Measurements from ENCODE around the gene CCDC126.

Gene CCDC126

DNA sequence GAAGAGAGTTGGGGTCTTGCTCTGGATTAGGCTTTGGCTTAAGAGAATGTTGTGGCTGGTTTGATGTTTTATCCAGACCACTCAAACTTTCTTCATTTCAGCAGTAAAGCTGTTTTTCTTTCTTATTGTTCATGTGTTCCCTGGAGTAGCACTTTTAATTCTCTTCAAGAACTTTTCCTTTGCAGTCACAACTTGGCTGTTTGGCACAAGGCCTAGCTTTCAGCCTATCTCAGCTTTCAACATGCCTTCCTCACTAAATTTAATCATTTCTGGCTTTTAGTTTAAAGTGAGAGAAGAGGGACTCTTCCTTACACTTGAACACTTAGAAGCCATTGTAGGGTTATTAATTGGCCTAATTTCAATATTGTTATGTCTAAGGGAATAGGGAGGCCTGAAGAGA is 18.1 kb downstream of the CCDC126 start:
- H3K4ac ChIP-seq (ENCODE audit: low read depth in 1 of 2, low read length in 2 of 2): no peak overlapping the region
- no peak overlapping the region for H3K4me3 ChIP-seq (ENCODE audit: insufficient read depth in 1 of 2, low read depth in 1 of 2, low read length in 2 of 2)
- peaks cover 6% of the 10 kb centered on the region for H3K79me1 ChIP-seq (replicated peaks; ENCODE audit: low read length, poor library complexity, severe bottlenecking)
- no peak overlapping the region for H3K14ac ChIP-seq (ENCODE audit: low read length in 2 of 2)
- no peak overlapping the region for H2BK5ac ChIP-seq (ENCODE audit: low read depth, low read length, poor library complexity, severe bottlenecking)
- no peak overlapping the region for H3K23ac ChIP-seq (ENCODE audit: low read length in 2 of 2)
- no peaks in the 10 kb centered on the region for H3K4me1 ChIP-seq (ENCODE audit: control insufficient read depth, insufficient read depth, low read depth, low read length)
- no peak overlapping the region for H4K91ac ChIP-seq (ENCODE audit: low read length)
- no peak overlapping the region for H2BK15ac ChIP-seq (ENCODE audit: low read depth, poor library complexity, severe bottlenecking)
- H4K8ac ChIP-seq (ENCODE audit: low read length): no peak overlapping the region
- DNase-seq: no peak
- H3K18ac ChIP-seq (ENCODE audit: low read depth in 1 of 2, low read length in 2 of 2): no peak overlapping the region
- no peaks in the 10 kb centered on the region for H3K27me3 ChIP-seq (ENCODE audit: control insufficient read depth in 1 of 2, insufficient read depth in 1 of 2, low read length in 2 of 2)
- peaks cover 14% of the 10 kb centered on the region for H3K9me3 ChIP-seq (ENCODE audit: control insufficient read depth, low read length)
- H2BK120ac ChIP-seq (ENCODE audit: low read depth, low read length): no peak overlapping the region
- no peak overlapping the region for H2AFZ ChIP-seq (ENCODE audit: low read depth, low read length)
- H3K9ac ChIP-seq (ENCODE audit: low read length): no peak overlapping the region
- no peak overlapping the region for H3K27ac ChIP-seq (ENCODE audit: low read length, poor library complexity, severe bottlenecking)
- peaks cover 0 to 3% of the 10 kb centered on the region in 2 experiments for H3K36me3 ChIP-seq (ENCODE audit: control insufficient read depth in 1 of 2, insufficient read depth in 2 of 2, low read depth in 1 of 2, low read length in 2 of 2)
- H3K4me2 ChIP-seq (ENCODE audit: low read length, poor library complexity, severe bottlenecking): no peak overlapping the region
- H2BK12ac ChIP-seq (ENCODE audit: low read length in 2 of 2): no peak overlapping the region
- no peak overlapping the region for H2AK5ac ChIP-seq (ENCODE audit: low read length, severe bottlenecking)

DNA sequence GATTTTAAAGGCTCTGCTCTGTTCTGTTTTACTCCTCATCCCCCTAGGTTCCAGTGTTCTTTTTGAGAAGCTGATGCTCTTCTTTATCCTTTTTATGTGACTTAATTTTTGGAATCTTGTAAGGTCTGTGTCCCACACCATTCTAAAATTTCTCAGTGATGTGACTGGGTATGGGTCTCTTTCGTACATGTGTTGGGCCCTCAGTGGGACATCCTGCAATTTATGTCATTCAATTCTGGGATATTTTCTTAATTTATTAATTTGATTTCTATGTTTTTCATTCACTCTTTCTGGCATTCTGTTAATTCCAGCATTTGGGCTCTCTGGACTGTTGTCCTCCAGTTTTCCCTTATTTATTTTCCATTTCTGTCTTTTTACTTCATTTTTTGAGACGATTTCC is 19.4 kb downstream of the CCDC126 start:
- peaks cover 6% of the 10 kb centered on the region for H3K79me1 ChIP-seq (replicated peaks; ENCODE audit: low read length, poor library complexity, severe bottlenecking)
- peaks cover 14% of the 10 kb centered on the region for H3K9me3 ChIP-seq (ENCODE audit: control insufficient read depth, low read length)
- H3K4me3 ChIP-seq (ENCODE audit: insufficient read depth in 1 of 2, low read depth in 1 of 2, low read length in 2 of 2): no peak overlapping the region
- H3K27me3 ChIP-seq (ENCODE audit: control insufficient read depth in 1 of 2, insufficient read depth in 1 of 2, low read length in 2 of 2): no peaks in the 10 kb centered on the region
- no peak for DNase-seq
- no peaks in the 10 kb centered on the region for H3K4me1 ChIP-seq (ENCODE audit: control insufficient read depth, insufficient read depth, low read depth, low read length)
- H3K9ac ChIP-seq (ENCODE audit: low read length): no peak overlapping the region
- no peak overlapping the region for H3K14ac ChIP-seq (ENCODE audit: low read length in 2 of 2)
- H3K23ac ChIP-seq (ENCODE audit: low read length in 2 of 2): no peak overlapping the region
- no peak overlapping the region for H2BK5ac ChIP-seq (ENCODE audit: low read depth, low read length, poor library complexity, severe bottlenecking)
- H2AK5ac ChIP-seq (ENCODE audit: low read length, severe bottlenecking): no peak overlapping the region
- no peak overlapping the region for H2BK12ac ChIP-seq (ENCODE audit: low read length in 2 of 2)
- no peak overlapping the region for H3K18ac ChIP-seq (ENCODE audit: low read depth in 1 of 2, low read length in 2 of 2)
- no peak overlapping the region for H3K27ac ChIP-seq (ENCODE audit: low read length, poor library complexity, severe bottlenecking)
- no peak overlapping the region for H3K4me2 ChIP-seq (ENCODE audit: low read length, poor library complexity, severe bottlenecking)
- H3K36me3 ChIP-seq (ENCODE audit: control insufficient read depth in 1 of 2, insufficient read depth in 2 of 2, low read depth in 1 of 2, low read length in 2 of 2): peaks cover 0 to 3% of the 10 kb centered on the region in 2 experiments
- no peak overlapping the region for H2AFZ ChIP-seq (ENCODE audit: low read depth, low read length)
- H2BK15ac ChIP-seq (ENCODE audit: low read depth, poor library complexity, severe bottlenecking): no peak overlapping the region
- no peak overlapping the region for H2BK120ac ChIP-seq (ENCODE audit: low read depth, low read length)
- H3K4ac ChIP-seq (ENCODE audit: low read depth in 1 of 2, low read length in 2 of 2): no peak overlapping the region
- WGBS: 96% methylated on average over 1 of the region's 2 CpGs
- H4K91ac ChIP-seq (ENCODE audit: low read length): no peak overlapping the region
- H4K8ac ChIP-seq (ENCODE audit: low read length): no peak overlapping the region

DNA sequence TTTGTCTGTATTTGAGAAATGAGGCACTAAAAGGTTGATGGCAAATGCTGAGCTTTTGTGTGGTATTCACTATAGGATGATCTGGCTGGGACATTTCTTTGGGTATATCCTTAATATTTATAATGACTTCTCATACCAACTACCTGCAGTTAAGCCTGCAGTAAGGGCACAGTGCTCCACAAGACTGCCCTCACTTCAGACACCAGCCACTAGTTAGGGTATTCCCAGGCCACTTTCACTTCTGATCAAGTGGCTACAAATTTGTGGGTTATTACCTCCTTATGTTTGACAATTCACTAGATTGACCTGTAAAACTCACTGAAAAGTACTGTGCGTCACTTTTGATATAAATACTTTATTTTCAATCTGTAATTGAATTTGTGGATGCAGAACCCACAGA is 20.3 kb downstream of the CCDC126 start:
- H2BK120ac ChIP-seq (ENCODE audit: low read depth, low read length): no peak overlapping the region
- H4K91ac ChIP-seq (ENCODE audit: low read length): no peak overlapping the region
- no peak overlapping the region for H3K4me2 ChIP-seq (ENCODE audit: low read length, poor library complexity, severe bottlenecking)
- peaks cover 0 to 3% of the 10 kb centered on the region in 2 experiments for H3K36me3 ChIP-seq (ENCODE audit: control insufficient read depth in 1 of 2, insufficient read depth in 2 of 2, low read depth in 1 of 2, low read length in 2 of 2)
- H2AK5ac ChIP-seq (ENCODE audit: low read length, severe bottlenecking): no peak overlapping the region
- H2BK12ac ChIP-seq (ENCODE audit: low read length in 2 of 2): no peak overlapping the region
- no peak overlapping the region for H3K18ac ChIP-seq (ENCODE audit: low read depth in 1 of 2, low read length in 2 of 2)
- H3K14ac ChIP-seq (ENCODE audit: low read length in 2 of 2): no peak overlapping the region
- H3K27me3 ChIP-seq (ENCODE audit: control insufficient read depth in 1 of 2, insufficient read depth in 1 of 2, low read length in 2 of 2): no peaks in the 10 kb centered on the region
- H3K27ac ChIP-seq (ENCODE audit: low read length, poor library complexity, severe bottlenecking): no peak overlapping the region
- H3K4ac ChIP-seq (ENCODE audit: low read depth in 1 of 2, low read length in 2 of 2): no peak overlapping the region
- H4K8ac ChIP-seq (ENCODE audit: low read length): no peak overlapping the region
- H2AFZ ChIP-seq (ENCODE audit: low read depth, low read length): no peak overlapping the region
- H3K9me3 ChIP-seq (ENCODE audit: control insufficient read depth, low read length): peaks cover 14% of the 10 kb centered on the region
- no peak overlapping the region for H3K9ac ChIP-seq (ENCODE audit: low read length)
- H2BK5ac ChIP-seq (ENCODE audit: low read depth, low read length, poor library complexity, severe bottlenecking): no peak overlapping the region
- H3K4me1 ChIP-seq (ENCODE audit: control insufficient read depth, insufficient read depth, low read depth, low read length): no peaks in the 10 kb centered on the region
- H3K79me1 ChIP-seq (replicated peaks; ENCODE audit: low read length, poor library complexity, severe bottlenecking): peaks cover 6% of the 10 kb centered on the region
- H2BK15ac ChIP-seq (ENCODE audit: low read depth, poor library complexity, severe bottlenecking): no peak overlapping the region
- DNase-seq: no peak
- H3K23ac ChIP-seq (ENCODE audit: low read length in 2 of 2): no peak overlapping the region
- WGBS: no CpG with 5 or more reads among the region's 1 CpG
- no peak overlapping the region for H3K4me3 ChIP-seq (ENCODE audit: insufficient read depth in 1 of 2, low read depth in 1 of 2, low read length in 2 of 2)

DNA sequence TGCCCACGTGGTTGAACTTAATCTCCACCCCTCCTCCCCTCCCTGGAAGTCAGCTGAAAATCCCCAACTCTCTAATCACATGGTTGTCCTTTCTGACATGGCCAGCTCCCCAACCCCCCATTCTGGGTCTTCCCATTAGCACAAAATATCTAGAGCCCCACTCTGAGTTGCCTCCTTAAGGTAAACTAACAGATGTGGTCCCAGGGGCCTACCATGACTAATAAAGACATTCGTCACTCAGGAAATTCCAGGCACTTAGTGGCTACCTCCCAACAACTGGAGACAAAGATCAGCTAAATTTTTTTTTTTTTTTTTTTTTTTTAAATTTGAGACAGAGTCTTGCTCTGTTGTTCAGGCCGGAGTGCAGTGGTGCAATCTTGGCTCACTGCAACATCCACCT is 21.1 kb downstream of the CCDC126 start:
- WGBS: 29% methylated on average over 3 of the region's 3 CpGs

More for the DNA sequence above, 21.1 kb downstream of the CCDC126 start:
- no peak overlapping the region for H2BK120ac ChIP-seq (ENCODE audit: low read depth, low read length)
- H3K4me3 ChIP-seq (ENCODE audit: insufficient read depth in 1 of 2, low read depth in 1 of 2, low read length in 2 of 2): no peak overlapping the region
- H2BK15ac ChIP-seq (ENCODE audit: low read depth, poor library complexity, severe bottlenecking): no peak overlapping the region
- no peak overlapping the region for H3K4me2 ChIP-seq (ENCODE audit: low read length, poor library complexity, severe bottlenecking)
- no peak overlapping the region for H2AK5ac ChIP-seq (ENCODE audit: low read length, severe bottlenecking)
- H3K9me3 ChIP-seq (ENCODE audit: control insufficient read depth, low read length): peaks cover 14% of the 10 kb centered on the region
- H2AFZ ChIP-seq (ENCODE audit: low read depth, low read length): no peak overlapping the region
- H2BK5ac ChIP-seq (ENCODE audit: low read depth, low read length, poor library complexity, severe bottlenecking): no peak overlapping the region
- peaks cover 0 to 1% of the 10 kb centered on the region in 2 experiments for H3K36me3 ChIP-seq (ENCODE audit: control insufficient read depth in 1 of 2, insufficient read depth in 2 of 2, low read depth in 1 of 2, low read length in 2 of 2)
- no peak overlapping the region for H3K23ac ChIP-seq (ENCODE audit: low read length in 2 of 2)
- H3K27me3 ChIP-seq (ENCODE audit: control insufficient read depth in 1 of 2, insufficient read depth in 1 of 2, low read length in 2 of 2): no peaks in the 10 kb centered on the region
- no peak overlapping the region for H4K91ac ChIP-seq (ENCODE audit: low read length)
- H2BK12ac ChIP-seq (ENCODE audit: low read length in 2 of 2): no peak overlapping the region
- H4K8ac ChIP-seq (ENCODE audit: low read length): no peak overlapping the region
- no peak overlapping the region for H3K4ac ChIP-seq (ENCODE audit: low read depth in 1 of 2, low read length in 2 of 2)
- H3K9ac ChIP-seq (ENCODE audit: low read length): no peak overlapping the region
- no peak overlapping the region for H3K27ac ChIP-seq (ENCODE audit: low read length, poor library complexity, severe bottlenecking)
- H3K79me1 ChIP-seq (replicated peaks; ENCODE audit: low read length, poor library complexity, severe bottlenecking): peaks cover 7% of the 10 kb centered on the region
- no peak overlapping the region for H3K18ac ChIP-seq (ENCODE audit: low read depth in 1 of 2, low read length in 2 of 2)
- H3K4me1 ChIP-seq (ENCODE audit: control insufficient read depth, insufficient read depth, low read depth, low read length): peaks cover under 1% of the 10 kb centered on the region
- DNase-seq: peak; percentile 71
- H3K14ac ChIP-seq (ENCODE audit: low read length in 2 of 2): no peak overlapping the region

All from mesenchymal stem cell (in vitro differentiated cells and primary cell).